Measurements from ENCODE around the gene KRT86. TPM values are rescaled to one million over a fixed set of nuclear protein-coding genes. Genes with fewer than 3 reads are reported as not detected.

Gene KRT86
- total and polyA plus RNA-seq, 2 of the 13 experiments (the other 11 are each of a cell fraction or from before 2014, with no cell fraction given) = not detected

DNA sequence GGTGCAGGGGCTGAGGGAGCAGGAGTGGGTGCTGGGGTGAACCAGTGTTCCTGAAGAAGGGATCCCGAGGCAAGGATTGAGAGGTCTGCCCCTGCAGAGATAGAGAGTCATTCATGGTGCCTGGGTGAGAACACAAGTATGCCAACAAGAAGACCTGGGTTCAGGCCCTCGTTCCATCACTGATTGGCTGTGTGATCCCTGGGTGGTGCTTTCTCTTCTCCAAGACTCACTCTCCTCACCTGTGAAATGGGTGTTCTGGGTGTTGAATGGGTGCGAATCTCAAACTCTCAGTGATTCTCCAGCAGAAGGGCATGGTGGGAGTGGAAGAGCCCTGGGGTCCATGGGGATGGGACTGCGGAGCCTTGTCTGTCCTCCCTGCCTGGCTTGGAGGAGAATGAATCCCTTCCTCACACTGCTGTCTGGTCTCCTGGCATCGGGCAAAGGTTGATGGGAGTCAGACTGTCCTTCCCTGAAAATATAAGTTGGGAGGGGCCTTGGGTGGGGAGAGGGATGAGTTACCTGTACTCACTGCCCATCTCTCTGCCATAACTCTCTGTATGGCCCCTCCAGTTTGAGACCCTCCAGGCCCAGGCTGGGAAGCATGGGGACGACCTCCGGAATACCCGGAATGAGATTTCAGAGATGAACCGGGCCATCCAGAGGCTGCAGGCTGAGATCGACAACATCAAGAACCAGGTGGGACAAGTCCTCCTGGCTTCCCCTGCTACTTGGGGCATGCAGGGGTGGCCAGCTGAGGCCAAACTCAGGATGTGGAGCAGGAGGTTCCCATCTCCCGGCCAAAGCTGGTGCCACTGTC, 31.8 kb upstream of the KRT86 start:
- in situ Hi-C loops (cut with HindIII; ENCODE audit: extremely low pct_ligation_motif_present, low pct_unique_long_range_greater_than_20kb) = no loop called here
- intact Hi-C loops (cut with micrococcal nuclease; ENCODE audit: unreplicated experiment) = no loop called here
- Histone ChIP-seq H3K9me3 (ENCODE audit: low read length) (no peaks in the 10 kb centered on the region), H3K9ac (ENCODE audit: insufficient read depth, low read depth, low read length) (no peak overlapping the region), H3K79me2 (ENCODE audit: insufficient read depth, low read length) (no peaks in the 10 kb centered on the region), H3K4me2 (ENCODE audit: low read depth, low read length) (no peak overlapping the region), H3K27me3 (ENCODE audit: control insufficient read depth in 1 of 2, insufficient read depth in 2 of 2, low read length in 2 of 2) (peaks cover 4 to 39% of the 10 kb centered on the region in 2 experiments; a peak in 3 of 5 replicates), H4K20me1 (ENCODE audit: insufficient read depth, low read length) (0 out of 2 replicates have a peak, but pooled peaks cover 2% of the 10 kb centered on the region), H3K4me3 (replicated peaks in 1 of 3; ENCODE audit: insufficient read depth in 1 of 3, low read depth in 2 of 3, low read length in 3 of 3) (no peak overlapping the region), H2AFZ (ENCODE audit: low read length) (no peak overlapping the region), H3K27ac (ENCODE audit: extremely low read length, insufficient read depth, low read length) (no peak overlapping the region), H3K4me1 (ENCODE audit: insufficient read depth, low read length) (peaks cover 16% of the 10 kb centered on the region), H3K36me3 (replicated peaks in 1 of 2; ENCODE audit: control insufficient read depth in 1 of 2, insufficient read depth in 2 of 2, low read length in 2 of 2) (no peaks in the 10 kb centered on the region)
- TF ChIP-seq, protein P1, sequence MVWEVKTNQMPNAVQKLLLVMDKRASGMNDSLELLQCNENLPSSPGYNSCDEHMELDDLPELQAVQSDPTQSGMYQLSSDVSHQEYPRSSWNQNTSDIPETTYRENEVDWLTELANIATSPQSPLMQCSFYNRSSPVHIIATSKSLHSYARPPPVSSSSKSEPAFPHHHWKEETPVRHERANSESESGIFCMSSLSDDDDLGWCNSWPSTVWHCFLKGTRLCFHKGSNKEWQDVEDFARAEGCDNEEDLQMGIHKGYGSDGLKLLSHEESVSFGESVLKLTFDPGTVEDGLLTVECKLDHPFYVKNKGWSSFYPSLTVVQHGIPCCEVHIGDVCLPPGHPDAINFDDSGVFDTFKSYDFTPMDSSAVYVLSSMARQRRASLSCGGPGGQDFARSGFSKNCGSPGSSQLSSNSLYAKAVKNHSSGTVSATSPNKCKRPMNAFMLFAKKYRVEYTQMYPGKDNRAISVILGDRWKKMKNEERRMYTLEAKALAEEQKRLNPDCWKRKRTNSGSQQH (CRISPR knock-in tag; IDR thresholded peaks at IDR 0.05; ENCODE audit: low read depth) = no peak
- peak; percentile 21; the same call in 1 of the 2 replicates for TF ChIP-seq ZNF629 (CRISPR knock-in tag; conservative IDR thresholded peaks at IDR 0.05)
- ATAC-seq (no peak), DNase-seq (ENCODE audit: low spot score) (no peak), FAIRE-seq (no peak)
- BruUV-seq (replicated peaks) = no TSS peak
- ChIA-PET POLR2A (no interaction called here), CTCF (ENCODE audit: low intra/inter-chr PET ratio, low total read pairs) (no interaction called here)
- WGBS (ENCODE audit: low lambda C conversion rate) = 51% methylated on average over 8 of the region's 11 CpGs

DNA sequence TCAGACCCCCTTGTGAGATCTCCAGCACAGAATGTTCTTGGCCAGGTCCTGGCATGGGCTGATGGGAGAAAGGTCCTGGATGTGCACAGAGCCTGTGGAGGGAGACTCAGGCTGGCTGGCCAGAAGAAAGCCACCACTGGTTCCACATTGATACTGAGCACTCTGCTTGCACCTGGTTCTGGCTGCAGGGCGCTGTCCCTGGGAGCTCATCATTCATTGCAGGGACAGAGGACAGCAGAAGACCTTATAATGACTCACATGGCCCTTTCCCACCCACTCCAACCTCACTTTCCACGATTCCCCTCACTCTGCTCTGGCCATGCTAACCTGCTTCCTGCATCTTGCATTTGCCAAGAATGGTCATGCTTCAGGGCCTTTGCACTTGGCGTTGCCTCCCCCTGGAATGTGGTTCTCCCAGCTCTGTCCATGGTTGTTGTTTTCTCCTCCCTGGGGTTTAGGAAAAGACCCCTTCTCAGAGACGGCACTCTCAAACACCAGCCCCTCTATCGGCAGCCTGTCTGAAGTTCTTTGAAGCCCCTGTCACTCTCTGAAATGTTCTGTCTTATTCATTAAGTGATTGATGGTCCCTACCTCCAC, 31.1 kb upstream of the KRT86 start:
- DNase-seq (ENCODE audit: low spot score) (no peak), ATAC-seq (no peak), FAIRE-seq (no peak)
- H4K20me1 ChIP-seq (ENCODE audit: insufficient read depth, low read length) = 0 out of 2 replicates have a peak, but pooled peaks cover 2% of the 10 kb centered on the region
- POLR2A ChIA-PET = no interaction called here
- intact Hi-C loops (cut with micrococcal nuclease; ENCODE audit: unreplicated experiment) = no loop called here
- H3K27ac ChIP-seq (ENCODE audit: extremely low read length, insufficient read depth, low read length) = no peak overlapping the region
- no peak overlapping the region for H3K9ac ChIP-seq (ENCODE audit: insufficient read depth, low read depth, low read length)
- no peaks in the 10 kb centered on the region for H3K79me2 ChIP-seq (ENCODE audit: insufficient read depth, low read length)
- CTCF ChIA-PET (ENCODE audit: low intra/inter-chr PET ratio, low total read pairs) = no interaction called here
- BruUV-seq (replicated peaks) = no TSS peak
- no peaks in the 10 kb centered on the region for H3K36me3 ChIP-seq (replicated peaks in 1 of 2; ENCODE audit: control insufficient read depth in 1 of 2, insufficient read depth in 2 of 2, low read length in 2 of 2)
- no peak overlapping the region for H3K4me3 ChIP-seq (replicated peaks in 1 of 3; ENCODE audit: insufficient read depth in 1 of 3, low read depth in 2 of 3, low read length in 3 of 3)
- H2AFZ ChIP-seq (ENCODE audit: low read length) = no peak overlapping the region
- in situ Hi-C loops (cut with HindIII; ENCODE audit: extremely low pct_ligation_motif_present, low pct_unique_long_range_greater_than_20kb) = no loop called here
- no peaks in the 10 kb centered on the region for H3K9me3 ChIP-seq (ENCODE audit: low read length)
- peaks cover 6 to 45% of the 10 kb centered on the region in 2 experiments; a peak in 4 of 5 replicates for H3K27me3 ChIP-seq (ENCODE audit: control insufficient read depth in 1 of 2, insufficient read depth in 2 of 2, low read length in 2 of 2)
- H3K4me2 ChIP-seq (ENCODE audit: low read depth, low read length) = no peak overlapping the region
- peaks cover 20% of the 10 kb centered on the region for H3K4me1 ChIP-seq (ENCODE audit: insufficient read depth, low read length)
- WGBS (ENCODE audit: low lambda C conversion rate) = 0% methylated on average over 4 of the region's 5 CpGs
- no peak for TF ChIP-seq ZNF33B (CRISPR knock-in tag; IDR thresholded peaks at IDR 0.05)
- TF ChIP-seq ZNF234 (CRISPR knock-in tag; conservative IDR thresholded peaks at IDR 0.05) = no peak
- no peak for TF ChIP-seq EHMT2 (IDR thresholded peaks at IDR 0.05; ENCODE audit: borderline replicate concordance, low read depth, low read length)
- TF ChIP-seq, protein P2, sequence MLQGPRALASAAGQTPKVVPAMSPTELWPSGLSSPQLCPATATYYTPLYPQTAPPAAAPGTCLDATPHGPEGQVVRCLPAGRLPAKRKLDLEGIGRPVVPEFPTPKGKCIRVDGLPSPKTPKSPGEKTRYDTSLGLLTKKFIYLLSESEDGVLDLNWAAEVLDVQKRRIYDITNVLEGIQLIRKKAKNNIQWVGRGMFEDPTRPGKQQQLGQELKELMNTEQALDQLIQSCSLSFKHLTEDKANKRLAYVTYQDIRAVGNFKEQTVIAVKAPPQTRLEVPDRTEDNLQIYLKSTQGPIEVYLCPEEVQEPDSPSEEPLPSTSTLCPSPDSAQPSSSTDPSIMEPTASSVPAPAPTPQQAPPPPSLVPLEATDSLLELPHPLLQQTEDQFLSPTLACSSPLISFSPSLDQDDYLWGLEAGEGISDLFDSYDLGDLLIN (CRISPR knock-in tag; IDR thresholded peaks at IDR 0.05; ENCODE audit: borderline replicate concordance) = no peak
- no peak for TF ChIP-seq CREM (IDR thresholded peaks at IDR 0.05)
- no peak for TF ChIP-seq CREM (CRISPR knock-in tag; IDR thresholded peaks at IDR 0.05)
- no peak for TF ChIP-seq THYN1 (CRISPR knock-in tag; IDR thresholded peaks at IDR 0.05; ENCODE audit: borderline replicate concordance, low read depth)
- TF ChIP-seq MTF2 (CRISPR knock-in tag; IDR thresholded peaks at IDR 0.05; ENCODE audit: borderline replicate concordance) = no peak
- TF ChIP-seq NAIF1 (CRISPR knock-in tag; IDR thresholded peaks at IDR 0.05; ENCODE audit: borderline replicate concordance) = no peak
- no peak for TF ChIP-seq FOSL2 (CRISPR knock-in tag; IDR thresholded peaks at IDR 0.05)
- TF ChIP-seq, protein P3, sequence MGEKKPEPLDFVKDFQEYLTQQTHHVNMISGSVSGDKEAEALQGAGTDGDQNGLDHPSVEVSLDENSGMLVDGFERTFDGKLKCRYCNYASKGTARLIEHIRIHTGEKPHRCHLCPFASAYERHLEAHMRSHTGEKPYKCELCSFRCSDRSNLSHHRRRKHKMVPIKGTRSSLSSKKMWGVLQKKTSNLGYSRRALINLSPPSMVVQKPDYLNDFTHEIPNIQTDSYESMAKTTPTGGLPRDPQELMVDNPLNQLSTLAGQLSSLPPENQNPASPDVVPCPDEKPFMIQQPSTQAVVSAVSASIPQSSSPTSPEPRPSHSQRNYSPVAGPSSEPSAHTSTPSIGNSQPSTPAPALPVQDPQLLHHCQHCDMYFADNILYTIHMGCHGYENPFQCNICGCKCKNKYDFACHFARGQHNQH (CRISPR knock-in tag; IDR thresholded peaks at IDR 0.05) = no peak
- no peak for TF ChIP-seq POLR2A (IDR thresholded peaks at IDR 0.05; ENCODE audit: insufficient read depth in 1 of 2, low read depth in 2 of 2, low read length in 2 of 2)

Measured in HepG2 (cell line).